ENCODE measurements around the gene AIPL1. TPM values are rescaled to one million over a fixed set of nuclear protein-coding genes. Genes with fewer than 3 reads are reported as not detected.

AIPL1 gene
- total and polyA plus RNA-seq, 2 of the 13 experiments (the other 11 are each of a cell fraction or from before 2014, with no cell fraction given), result not detected

DNA sequence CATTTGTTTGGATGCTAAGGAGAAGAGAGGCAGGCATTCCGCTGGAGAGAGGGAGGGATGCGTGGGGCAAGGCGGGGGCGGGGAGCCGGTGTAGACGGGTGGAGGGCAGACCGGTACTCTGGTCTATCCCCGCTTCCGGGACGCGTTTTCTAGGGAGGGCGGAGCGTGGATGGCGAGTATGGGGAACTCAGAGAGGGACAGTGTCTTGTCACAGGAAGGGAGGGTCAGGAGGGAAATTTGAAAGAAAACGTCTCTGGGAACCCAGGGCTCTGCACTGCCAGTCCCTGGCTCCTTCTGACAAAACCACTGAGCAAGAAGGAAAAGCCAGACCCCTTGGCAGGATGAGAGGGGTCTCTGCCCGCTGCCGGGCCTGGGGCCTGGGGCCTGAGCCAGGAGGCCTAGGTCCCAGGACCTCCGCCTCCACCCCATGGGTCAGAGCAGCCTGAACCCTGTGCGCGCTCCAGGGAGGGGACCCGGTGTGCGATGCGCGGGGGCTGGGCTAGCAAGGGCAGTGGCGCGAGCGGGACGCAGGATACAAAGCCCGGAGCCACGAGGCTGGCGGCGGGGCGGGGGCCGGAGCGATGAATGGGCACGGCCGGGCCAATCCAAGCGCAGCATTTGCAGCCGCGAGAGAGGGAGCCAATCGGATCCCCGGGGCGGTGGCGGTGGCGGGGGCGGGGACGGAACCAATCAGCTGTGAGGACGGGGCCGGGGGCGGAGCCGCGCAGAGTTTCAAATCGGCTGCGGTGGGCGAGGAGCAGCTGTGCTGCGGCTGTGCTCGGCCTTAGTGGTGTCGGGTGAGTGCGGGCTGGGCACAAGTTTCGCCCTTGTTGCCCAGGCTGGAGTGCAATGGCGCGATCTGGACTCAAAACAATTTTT lies 9.0 kb upstream of the AIPL1 start, which contains the start of gene PIMREG (continued):
- TF ChIP-seq, protein P1, sequence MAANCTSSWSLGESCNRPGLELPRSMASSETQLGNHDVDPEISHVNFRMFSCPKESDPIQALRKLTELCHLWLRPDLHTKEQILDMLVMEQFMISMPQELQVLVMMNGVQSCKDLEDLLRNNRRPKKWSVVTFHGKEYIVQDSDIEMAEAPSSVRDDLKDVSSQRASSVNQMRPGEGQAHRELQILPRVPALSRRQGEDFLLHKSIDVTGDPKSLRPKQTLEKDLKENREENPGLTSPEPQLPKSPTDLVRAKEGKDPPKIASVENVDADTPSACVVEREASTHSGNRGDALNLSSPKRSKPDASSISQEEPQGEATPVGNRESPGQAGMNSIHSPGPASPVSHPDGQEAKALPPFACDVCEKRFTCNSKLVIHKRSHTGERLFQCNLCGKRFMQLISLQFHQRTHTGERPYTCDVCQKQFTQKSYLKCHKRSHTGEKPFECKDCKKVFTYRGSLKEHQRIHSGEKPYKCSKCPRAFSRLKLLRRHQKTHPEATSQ (CRISPR knock-in tag; IDR thresholded peaks at IDR 0.05; ENCODE audit: borderline replicate concordance), result no peak; the same call in 1 of the 2 replicates
- no peak for TF ChIP-seq NFIB (CRISPR knock-in tag; IDR thresholded peaks at IDR 0.05; ENCODE audit: borderline replicate concordance)
- TF ChIP-seq PTBP1 (IDR thresholded peaks at IDR 0.05; ENCODE audit: low read depth, low read length, poor library complexity, severe bottlenecking), result no peak
- no peak for TF ChIP-seq SRSF9 (IDR thresholded peaks at IDR 0.05; ENCODE audit: borderline replicate concordance, insufficient read depth, low read depth, low read length, poor library complexity, severe bottlenecking)
- no peak for TF ChIP-seq ZFP82 (CRISPR knock-in tag; IDR thresholded peaks at IDR 0.05; ENCODE audit: borderline replicate concordance)
- TF ChIP-seq, protein P2, sequence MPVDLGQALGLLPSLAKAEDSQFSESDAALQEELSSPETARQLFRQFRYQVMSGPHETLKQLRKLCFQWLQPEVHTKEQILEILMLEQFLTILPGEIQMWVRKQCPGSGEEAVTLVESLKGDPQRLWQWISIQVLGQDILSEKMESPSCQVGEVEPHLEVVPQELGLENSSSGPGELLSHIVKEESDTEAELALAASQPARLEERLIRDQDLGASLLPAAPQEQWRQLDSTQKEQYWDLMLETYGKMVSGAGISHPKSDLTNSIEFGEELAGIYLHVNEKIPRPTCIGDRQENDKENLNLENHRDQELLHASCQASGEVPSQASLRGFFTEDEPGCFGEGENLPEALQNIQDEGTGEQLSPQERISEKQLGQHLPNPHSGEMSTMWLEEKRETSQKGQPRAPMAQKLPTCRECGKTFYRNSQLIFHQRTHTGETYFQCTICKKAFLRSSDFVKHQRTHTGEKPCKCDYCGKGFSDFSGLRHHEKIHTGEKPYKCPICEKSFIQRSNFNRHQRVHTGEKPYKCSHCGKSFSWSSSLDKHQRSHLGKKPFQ (CRISPR knock-in tag; IDR thresholded peaks at IDR 0.05; ENCODE audit: insufficient replicate concordance), result peak; percentile 34
- TF ChIP-seq ZNF17 (CRISPR knock-in tag; IDR thresholded peaks at IDR 0.05), result no peak
- peak; percentile 89; the same call in 1 of the 2 replicates for TF ChIP-seq HOXA9 (CRISPR knock-in tag; IDR thresholded peaks at IDR 0.05; ENCODE audit: borderline replicate concordance)
- no peak for TF ChIP-seq ZNF430 (CRISPR knock-in tag; IDR thresholded peaks at IDR 0.05)
- peak; percentile 74; the same call in 1 of the 2 replicates for TF ChIP-seq HOXA5 (CRISPR knock-in tag; IDR thresholded peaks at IDR 0.05)
- TF ChIP-seq, protein P3, sequence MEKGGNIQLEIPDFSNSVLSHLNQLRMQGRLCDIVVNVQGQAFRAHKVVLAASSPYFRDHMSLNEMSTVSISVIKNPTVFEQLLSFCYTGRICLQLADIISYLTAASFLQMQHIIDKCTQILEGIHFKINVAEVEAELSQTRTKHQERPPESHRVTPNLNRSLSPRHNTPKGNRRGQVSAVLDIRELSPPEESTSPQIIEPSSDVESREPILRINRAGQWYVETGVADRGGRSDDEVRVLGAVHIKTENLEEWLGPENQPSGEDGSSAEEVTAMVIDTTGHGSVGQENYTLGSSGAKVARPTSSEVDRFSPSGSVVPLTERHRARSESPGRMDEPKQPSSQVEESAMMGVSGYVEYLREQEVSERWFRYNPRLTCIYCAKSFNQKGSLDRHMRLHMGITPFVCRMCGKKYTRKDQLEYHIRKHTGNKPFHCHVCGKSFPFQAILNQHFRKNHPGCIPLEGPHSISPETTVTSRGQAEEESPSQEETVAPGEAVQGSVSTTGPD (CRISPR knock-in tag; IDR thresholded peaks at IDR 0.05), result no peak
- TF ChIP-seq, protein P4, sequence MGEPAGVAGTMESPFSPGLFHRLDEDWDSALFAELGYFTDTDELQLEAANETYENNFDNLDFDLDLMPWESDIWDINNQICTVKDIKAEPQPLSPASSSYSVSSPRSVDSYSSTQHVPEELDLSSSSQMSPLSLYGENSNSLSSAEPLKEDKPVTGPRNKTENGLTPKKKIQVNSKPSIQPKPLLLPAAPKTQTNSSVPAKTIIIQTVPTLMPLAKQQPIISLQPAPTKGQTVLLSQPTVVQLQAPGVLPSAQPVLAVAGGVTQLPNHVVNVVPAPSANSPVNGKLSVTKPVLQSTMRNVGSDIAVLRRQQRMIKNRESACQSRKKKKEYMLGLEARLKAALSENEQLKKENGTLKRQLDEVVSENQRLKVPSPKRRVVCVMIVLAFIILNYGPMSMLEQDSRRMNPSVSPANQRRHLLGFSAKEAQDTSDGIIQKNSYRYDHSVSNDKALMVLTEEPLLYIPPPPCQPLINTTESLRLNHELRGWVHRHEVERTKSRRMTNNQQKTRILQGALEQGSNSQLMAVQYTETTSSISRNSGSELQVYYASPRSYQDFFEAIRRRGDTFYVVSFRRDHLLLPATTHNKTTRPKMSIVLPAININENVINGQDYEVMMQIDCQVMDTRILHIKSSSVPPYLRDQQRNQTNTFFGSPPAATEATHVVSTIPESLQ (CRISPR knock-in tag; conservative IDR thresholded peaks at IDR 0.05), result no peak
- no peak for TF ChIP-seq ATF1 (CRISPR knock-in tag; IDR thresholded peaks at IDR 0.05)
- TF ChIP-seq, protein P5, sequence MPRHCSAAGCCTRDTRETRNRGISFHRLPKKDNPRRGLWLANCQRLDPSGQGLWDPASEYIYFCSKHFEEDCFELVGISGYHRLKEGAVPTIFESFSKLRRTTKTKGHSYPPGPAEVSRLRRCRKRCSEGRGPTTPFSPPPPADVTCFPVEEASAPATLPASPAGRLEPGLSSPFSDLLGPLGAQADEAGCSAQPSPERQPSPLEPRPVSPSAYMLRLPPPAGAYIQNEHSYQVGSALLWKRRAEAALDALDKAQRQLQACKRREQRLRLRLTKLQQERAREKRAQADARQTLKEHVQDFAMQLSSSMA (CRISPR knock-in tag; IDR thresholded peaks at IDR 0.05), result peak; percentile 90
- peak; percentile 76; the same call in 1 of the 2 replicates for TF ChIP-seq ZC3H13 (CRISPR knock-in tag; IDR thresholded peaks at IDR 0.05)
- peak; percentile 92 for TF ChIP-seq KLF11 (CRISPR knock-in tag; IDR thresholded peaks at IDR 0.05)
- TF ChIP-seq ISX (CRISPR knock-in tag; conservative IDR thresholded peaks at IDR 0.05), result no peak
